Nephron (organoid): ENCODE data around the gene TIMELESS.

Experiments
- H3K27ac Mint-ChIP-seq, 3 experiments: 2 replicates each; pipeline ENCODE4 v1.8.0; 2020; ENCODE audit warnings: mixed read lengths in 3 of 3, mild to moderate bottlenecking in 2 of 3, moderate library complexity in 1 of 3
- H3K27me3 Mint-ChIP-seq: 2 replicates; pipeline ENCODE4 v1.8.0; 2021; ENCODE audit warnings: low read depth, mild to moderate bottlenecking, moderate library complexity, mixed read lengths
- H3K36me3 Mint-ChIP-seq: 2 replicates; pipeline ENCODE4 v1.8.0; 2020; ENCODE audit warnings: low read depth, mixed read lengths
- H3K4me1 Mint-ChIP-seq: 2 replicates; pipeline ENCODE4 v1.8.0; 2020; ENCODE audit warnings: mixed read lengths
- H3K4me3 Mint-ChIP-seq, 3 experiments: 2 replicates each; pipeline ENCODE4 v1.8.0; 2020; ENCODE audit warnings: mild to moderate bottlenecking in 3 of 3, mixed read lengths in 3 of 3, moderate library complexity in 2 of 3
- H3K9me3 Mint-ChIP-seq: 2 replicates; pipeline ENCODE4 v1.8.0; 2020; ENCODE audit warnings: mixed read lengths
- CTCF ChIP-seq, 3 experiments: fragments of 200-600 bp; sonication (generic); IDR thresholded peaks; one replicate each; pipeline ENCODE4 v1.5.0; 2021; ENCODE audit warnings: antibody characterized with exemption in 3 of 3; ENCODE audit not compliant: unreplicated experiment in 3 of 3

TIMELESS gene

GRCh38 chr12:56488041-56488955 is 39.1 kb upstream of the TIMELESS start, which contains the start of gene GLS2:
Gene GLS2 (minus strand): TSS chr12:56488161. CDS start chr12:56488118, 43 bp downstream.
- Mint-ChIP-seq H3K4me3 (peak within 1 kb of the TSS; percentile 86 to 88 (median 87)), H3K4me1 (peaks cover 10% of the 10 kb centered on the region), H3K9me3 (peaks cover 7% of the 10 kb centered on the region), H3K27me3 (peaks cover 63% of the 10 kb centered on the region), H3K36me3 (no peaks in the 10 kb centered on the region), H3K27ac (no peak within 1 kb of the TSS)
- TF ChIP-seq CTCF (IDR thresholded peaks at IDR 0.05; ENCODE audit: unreplicated experiment in 3 of 3): no peak

DNA sequence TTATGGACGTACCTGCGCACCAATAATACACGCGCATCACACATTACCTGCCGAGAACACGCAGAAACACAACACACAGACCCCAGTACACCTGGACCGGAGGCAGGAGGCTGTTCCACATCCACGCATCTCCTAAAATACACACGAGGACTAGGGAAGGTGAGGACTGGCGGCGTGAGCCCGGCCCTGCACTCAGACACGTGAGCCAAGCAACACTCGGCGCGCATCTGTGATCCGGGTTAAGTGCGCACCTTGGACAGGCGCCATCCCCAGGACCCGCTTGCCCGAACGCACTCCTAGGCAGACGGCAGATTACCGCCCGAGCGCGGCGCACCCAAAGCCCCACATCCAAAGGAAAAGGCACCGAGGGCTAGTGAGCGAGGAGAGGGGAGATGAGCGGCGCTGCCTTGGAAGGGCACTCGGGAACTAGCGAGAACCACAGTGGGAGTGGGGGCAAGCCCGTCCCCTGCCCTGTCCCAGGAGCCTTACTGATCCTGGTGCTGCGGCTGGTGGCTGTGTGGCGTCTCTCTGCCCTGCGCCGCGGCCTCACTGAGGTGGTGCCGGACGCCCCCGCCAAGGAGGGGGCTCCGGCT is 38.3 kb upstream of the TIMELESS start:
- H3K4me3 Mint-ChIP-seq: peak overlapping the region; percentile 86 to 88 (median 87)
- H3K27ac Mint-ChIP-seq: no peak overlapping the region
- peaks cover 7% of the 10 kb centered on the region for H3K9me3 Mint-ChIP-seq
- no peaks in the 10 kb centered on the region for H3K36me3 Mint-ChIP-seq
- no peak for TF ChIP-seq CTCF (IDR thresholded peaks at IDR 0.05; ENCODE audit: unreplicated experiment in 3 of 3)
- H3K4me1 Mint-ChIP-seq: peaks cover 10% of the 10 kb centered on the region
- peaks cover 63% of the 10 kb centered on the region for H3K27me3 Mint-ChIP-seq

- peaks cover 10% of the 10 kb centered on the region for H3K4me1 Mint-ChIP-seq
- peaks cover 60% of the 10 kb centered on the region for H3K27me3 Mint-ChIP-seq
- no peaks in the 10 kb centered on the region for H3K36me3 Mint-ChIP-seq
- H3K9me3 Mint-ChIP-seq: peaks cover 5% of the 10 kb centered on the region
- TF ChIP-seq CTCF (IDR thresholded peaks at IDR 0.05; ENCODE audit: unreplicated experiment in 3 of 3): no peak
- H3K27ac Mint-ChIP-seq: no peak overlapping the region
- peak overlapping the region; percentile 45 to 87 (median 60) for H3K4me3 Mint-ChIP-seq
Observed at GRCh38 chr12:56486694-56487093, 37.5 kb upstream of the TIMELESS start.

DNA sequence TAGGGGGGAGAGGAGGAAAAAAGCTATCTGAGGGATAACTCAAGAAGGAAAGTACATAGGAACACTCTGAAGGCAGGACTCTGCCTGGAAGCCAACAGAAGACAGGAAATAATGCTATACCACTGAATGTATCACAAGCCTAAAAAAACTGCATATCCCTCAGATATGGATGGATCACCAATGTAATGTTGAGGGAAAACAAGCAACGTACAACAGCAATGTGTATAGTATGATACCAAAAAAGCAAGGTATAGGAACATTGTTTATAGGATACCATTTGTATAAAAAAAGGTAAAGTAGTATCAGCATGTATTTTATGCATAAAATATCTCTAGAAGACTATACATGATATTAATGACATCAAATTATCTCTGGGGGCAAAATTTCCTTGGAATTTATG is 35.3 kb upstream of the TIMELESS start:
- peaks cover 39% of the 10 kb centered on the region for H3K27me3 Mint-ChIP-seq
- H3K27ac Mint-ChIP-seq: no peak overlapping the region
- H3K9me3 Mint-ChIP-seq: peaks cover 4% of the 10 kb centered on the region
- TF ChIP-seq CTCF (IDR thresholded peaks at IDR 0.05; ENCODE audit: unreplicated experiment in 3 of 3): no peak
- peaks cover 10% of the 10 kb centered on the region for H3K4me1 Mint-ChIP-seq
- H3K4me3 Mint-ChIP-seq: no peak overlapping the region
- H3K36me3 Mint-ChIP-seq: no peaks in the 10 kb centered on the region

GRCh38 chr12:56479625-56480024 is 30.4 kb upstream of the TIMELESS start:
- Mint-ChIP-seq H3K36me3 (no peaks in the 10 kb centered on the region), H3K9me3 (no peaks in the 10 kb centered on the region), H3K27ac (no peak overlapping the region), H3K27me3 (no peaks in the 10 kb centered on the region), H3K4me1 (no peaks in the 10 kb centered on the region), H3K4me3 (no peak overlapping the region)
- no peak for TF ChIP-seq CTCF (IDR thresholded peaks at IDR 0.05; ENCODE audit: unreplicated experiment in 3 of 3)
